Natural killer cell (primary cell): ENCODE results near the gene ZNF506. TPM values are rescaled to one million over a fixed set of nuclear protein-coding genes. Genes with fewer than 3 reads are reported as not detected.

ENCODE experiments used
- ATAC-seq, 3 donors: fragments of 150-1000 bp in 2 of 3; fragments of 200-7000 bp in 1 of 3; cut with Tn5 transposase; 1 replicate in 1 of 3; 2 replicates in 2 of 3; pipeline ENCODE4 v1.10.0; 2021; ENCODE audit warnings: mild to moderate bottlenecking in 2 of 3, moderate library complexity in 2 of 3
- DNase-seq, 2 donors: peaks; one replicate each; pipeline versions ENCODE4 v3.0.0 to v3.0.0-alpha.2; 2013 to 2021; ENCODE audit warnings: mixed read lengths in 1 of 2
- H3K27ac ChIP-seq: one replicate; pipeline ENCODE4 v1.5.1; 2013; ENCODE audit warnings: mild to moderate bottlenecking, low read length
- H3K27me3 ChIP-seq: one replicate; pipeline ENCODE4 v1.6.1; 2013; ENCODE audit warnings: low read length; ENCODE audit not compliant: control insufficient read depth, insufficient read depth
- H3K36me3 ChIP-seq: one replicate; pipeline ENCODE4 v1.6.1; 2013; ENCODE audit warnings: low read length; ENCODE audit not compliant: control insufficient read depth, insufficient read depth
- H3K4me1 ChIP-seq: one replicate; pipeline ENCODE4 v1.6.1; 2013; ENCODE audit warnings: low read length; ENCODE audit not compliant: control insufficient read depth, insufficient read depth
- H3K4me3 ChIP-seq: one replicate; pipeline ENCODE4 v1.5.1; 2013; ENCODE audit warnings: low read length
- H3K9me3 ChIP-seq: one replicate; pipeline ENCODE4 v1.6.1; 2013; ENCODE audit warnings: low read length; ENCODE audit not compliant: control insufficient read depth, insufficient read depth
- H3K27ac Mint-ChIP-seq, 2 donors: one replicate each; pipeline ENCODE4 v1.8.0; 2022; ENCODE audit warnings: mild to moderate bottlenecking in 2 of 2, mixed read lengths in 2 of 2, moderate library complexity in 1 of 2
- H3K27me3 Mint-ChIP-seq, 2 donors: one replicate each; pipeline ENCODE4 v1.8.0; 2022; ENCODE audit warnings: low read depth in 2 of 2, mixed read lengths in 2 of 2
- H3K36me3 Mint-ChIP-seq: one replicate; pipeline ENCODE4 v1.8.0; 2022; ENCODE audit warnings: mixed read lengths
- H3K4me1 Mint-ChIP-seq, 2 donors: one replicate each; pipeline ENCODE4 v1.8.0; 2022; ENCODE audit warnings: mixed read lengths in 2 of 2
- H3K4me3 Mint-ChIP-seq: one replicate; pipeline ENCODE4 v1.8.0; 2022; ENCODE audit warnings: mild to moderate bottlenecking, moderate library complexity, mixed read lengths
- H3K9me3 Mint-ChIP-seq, 2 donors: one replicate each; pipeline ENCODE4 v1.8.0; 2022; ENCODE audit warnings: mixed read lengths in 2 of 2
- CTCF ChIP-seq: fragments of 200-600 bp; IDR thresholded peaks from one replicate; pipeline ENCODE4 v1.8.0; 2022; ENCODE audit warnings: antibody characterized with exemption
- WGBS: methylation state at CpG from one replicate; pipeline ENCODE4 v1.1.7; 2013; ENCODE audit warnings: missing lambda C conversion rate; ENCODE audit not compliant: insufficient coverage; 5-methylcytosine and 5-hydroxymethylcytosine counted together
- intact Hi-C: fragments of 100-400 bp; cut with micrococcal nuclease; formaldehyde crosslinking; loops from one replicate; pipeline ENCODE4 v1.14.2; 2022
- total RNA-seq, 4 donors: library from RNA; stranded (reverse); fragments of 120-200 nt in 1 of 4; gene quantifications; one replicate each; pipeline versions ENCODE4 v1.2.3 to v1.2.4, GENCODE V29; 2013 to 2022

The ZNF506 gene
- total RNA-seq, 3 donors from 2014 or later (not counting 1 experiment from before 2014, with no cell fraction given): 35.0 to 62.8 (median 44.0) TPM

- TF ChIP-seq CTCF: no peak
- 89% methylated on average over 9 of the region's 9 CpGs for WGBS
- H3K4me1 ChIP-seq: no peaks in the 10 kb centered on the region
- Mint-ChIP-seq H3K4me1 (no peaks in the 10 kb centered on the region), H3K4me3 (no peak overlapping the region), H3K9me3 (no peaks in the 10 kb centered on the region), H3K27ac (no peak overlapping the region), H3K36me3 (no peaks in the 10 kb centered on the region), H3K27me3 (no peaks in the 10 kb centered on the region)
- no peak overlapping the region for H3K27ac ChIP-seq
- ATAC-seq (no peak), DNase-seq (no peak)
- intact Hi-C loops: no loop called here
- H3K9me3 ChIP-seq: no peaks in the 10 kb centered on the region
- no peak overlapping the region for H3K4me3 ChIP-seq
- H3K36me3 ChIP-seq: no peaks in the 10 kb centered on the region
- H3K27me3 ChIP-seq: no peaks in the 10 kb centered on the region
Observed at GRCh38 chr19:19742773-19743172, 78.8 kb downstream of the ZNF506 start.

Other genes with a start within 250 kb of the ZNF506 start
- gene PBX4, start 203.1 kb downstream of the ZNF506 start, total RNA-seq: 10 to 100 TPM; 10.7 to 15.9 (median 11.1) TPM
- 10 to 100 TPM; 52.1 to 81.5 (median 56.4) TPM for gene LPAR2, start 193.5 kb downstream of the ZNF506 start, total RNA-seq
- gene GMIP, start 178.1 kb downstream of the ZNF506 start, total RNA-seq: 100 to 1,000 TPM; 134 to 188 (median 150) TPM
- 10 to 100 TPM; 58.1 to 73.2 (median 67.7) TPM for gene ATP13A1, start 158.1 kb downstream of the ZNF506 start, total RNA-seq
- 10 to 100 TPM; 35.7 to 58.7 (median 41.0) TPM for gene ZNF101, start 152.9 kb downstream of the ZNF506 start, total RNA-seq
- 10 to 100 TPM; 12.7 to 18.6 (median 14.0) TPM for gene ZNF14, start 88.6 kb downstream of the ZNF506 start, total RNA-seq
- gene ZNF253, start 44.1 kb upstream of the ZNF506 start, total RNA-seq: 10 to 100 TPM in 2 of 3 donors, 1 to 10 TPM in 1; 8.6 to 14.7 (median 10.1) TPM
- gene ZNF93, start 79.2 kb upstream of the ZNF506 start, total RNA-seq: 1 to 10 TPM; 2.2 to 5.2 (median 4.2) TPM
- 10 to 100 TPM in 2 of 3 donors, 1 to 10 TPM in 1; 9.6 to 16.1 (median 13.4) TPM for gene ZNF682, start 217.8 kb upstream of the ZNF506 start, total RNA-seq